GM21367 (cell line): ENCODE results near the gene MDP1.
A peak's percentile ranks its signal among the peaks of the same experiment; 100 is the strongest.
"Not testable (repeated sequence)": the region's sequence is repeated elsewhere in the genome, so short reads cannot be mapped to it uniquely, and the experiment has no call there.

Experiments used
- ATAC-seq: cut with Tn5 transposase; IDR thresholded peaks from one replicate; pipeline ENCODE4 v1.9.1; 2021; ENCODE audit not compliant: unreplicated experiment

Gene MDP1

DNA sequence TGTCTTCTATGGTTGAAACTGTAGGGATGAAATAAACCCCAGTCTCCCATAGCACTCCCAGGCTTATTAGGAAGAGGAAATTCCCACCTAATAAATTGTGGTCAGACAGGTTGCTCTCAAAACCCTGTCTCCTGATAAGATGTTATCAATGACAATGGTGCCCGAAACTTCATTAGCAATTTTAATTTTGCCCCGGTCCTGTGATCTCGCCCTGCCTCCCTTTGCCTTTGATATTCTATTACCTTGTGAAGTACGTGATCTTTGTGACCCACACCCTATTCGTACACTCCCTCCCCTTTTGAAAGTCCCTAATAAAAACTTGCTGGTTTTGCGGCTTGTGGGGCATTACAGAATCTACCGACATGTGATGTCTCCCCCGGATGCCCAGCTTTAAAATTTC is 13.3 kb downstream of the MDP1 start:
- not testable (repeated sequence) for ATAC-seq

DNA sequence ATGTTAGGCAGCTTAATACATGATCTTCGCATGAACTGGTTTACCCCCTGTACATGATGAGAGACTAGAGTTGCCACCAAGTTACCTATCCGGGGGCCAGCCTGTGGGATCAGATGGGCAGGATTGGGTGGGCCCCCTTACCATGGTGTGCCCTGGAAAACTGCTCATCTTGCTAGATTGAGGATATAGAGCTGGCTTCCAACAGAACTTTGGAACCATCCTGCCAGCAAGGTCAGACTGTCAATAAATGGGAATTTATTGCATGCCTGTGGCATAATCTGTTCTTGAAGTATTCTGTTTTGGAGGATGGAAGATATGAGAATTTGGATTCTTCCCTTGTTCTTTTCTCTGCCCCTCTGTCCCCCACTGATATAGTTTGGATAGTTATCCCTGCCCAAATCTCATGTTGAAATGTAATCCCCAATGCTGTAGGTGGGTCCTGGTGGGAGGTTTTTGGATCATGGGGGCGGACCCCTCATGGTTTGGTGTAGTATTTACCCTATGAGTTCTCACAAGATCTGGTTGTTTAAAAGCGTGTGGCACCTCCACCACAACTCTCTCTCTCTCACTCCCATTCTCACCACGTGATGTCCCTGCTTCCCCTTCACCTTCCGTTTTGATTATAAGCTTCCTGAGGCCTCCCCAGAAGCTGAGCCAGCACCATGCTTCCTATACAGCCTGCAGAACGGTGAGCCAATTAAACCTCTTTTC is 16.9 kb downstream of the MDP1 start:
- no peak for ATAC-seq

DNA sequence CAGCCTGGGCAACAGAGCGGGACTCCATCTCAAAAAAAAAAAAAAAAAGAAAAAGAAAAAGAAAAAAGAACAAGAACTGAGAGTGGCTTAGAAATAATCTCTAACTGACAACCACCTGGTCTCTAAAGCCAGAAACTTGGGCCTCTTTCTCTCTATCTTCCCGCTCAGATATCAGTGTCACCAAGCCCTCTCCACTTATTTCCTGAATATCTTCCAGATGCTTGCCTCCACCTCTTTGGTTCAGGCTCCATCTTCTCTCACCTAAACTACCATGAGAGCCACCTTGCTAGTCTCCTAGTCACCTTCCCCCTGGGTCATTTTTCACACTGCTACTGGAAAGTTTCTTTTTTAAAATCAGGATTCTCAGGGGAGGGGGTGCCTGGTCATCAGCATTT is 18.8 kb downstream of the MDP1 start:
- ATAC-seq: no peak

DNA sequence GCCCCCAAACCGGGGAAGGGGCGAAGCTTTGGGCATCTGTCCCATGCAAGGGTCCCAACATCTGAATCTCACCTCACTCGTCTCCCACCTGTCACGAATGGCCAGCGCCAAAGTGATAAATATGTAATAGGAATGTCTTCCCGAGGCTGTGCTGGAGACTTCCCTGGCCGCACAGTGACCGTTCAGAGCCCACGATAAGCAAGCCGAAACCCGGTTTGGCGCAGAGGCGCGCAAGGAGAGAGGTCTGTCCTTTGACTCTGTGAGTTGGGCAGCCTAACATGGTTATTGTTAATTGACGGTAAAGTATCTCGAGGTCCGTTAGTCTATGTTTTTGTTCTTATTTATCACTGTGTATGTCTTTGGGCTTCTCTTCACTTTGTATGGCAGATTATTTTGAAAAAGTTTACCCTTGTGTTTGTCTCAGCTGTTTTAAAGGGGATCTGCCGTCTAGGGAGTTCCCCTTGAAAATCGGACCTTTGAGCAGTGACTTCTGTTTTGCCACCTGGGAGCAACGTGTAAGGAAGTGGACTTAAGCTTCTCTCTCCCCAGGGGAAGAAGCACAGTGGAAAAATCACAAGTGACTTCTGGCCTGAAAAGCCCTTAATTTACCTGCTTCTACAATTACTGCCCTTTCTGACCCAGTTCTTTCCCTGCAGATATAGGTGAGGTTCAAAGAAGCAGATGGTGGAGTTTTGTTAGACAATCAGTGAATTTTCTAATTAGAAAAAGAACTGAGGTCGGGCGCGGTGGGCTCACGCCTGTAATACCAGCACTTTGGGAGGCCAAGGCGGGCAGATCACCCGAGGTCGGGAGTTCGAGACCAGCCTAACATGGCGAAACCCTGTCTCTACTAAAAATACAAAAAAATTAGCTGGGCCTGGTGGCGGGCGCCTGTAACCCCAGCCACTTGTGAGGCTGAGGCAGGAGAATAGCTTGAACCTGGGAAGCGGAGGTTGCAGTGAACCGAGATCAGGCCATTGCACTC is 19.5 kb downstream of the MDP1 start:
- ATAC-seq: no peak

DNA sequence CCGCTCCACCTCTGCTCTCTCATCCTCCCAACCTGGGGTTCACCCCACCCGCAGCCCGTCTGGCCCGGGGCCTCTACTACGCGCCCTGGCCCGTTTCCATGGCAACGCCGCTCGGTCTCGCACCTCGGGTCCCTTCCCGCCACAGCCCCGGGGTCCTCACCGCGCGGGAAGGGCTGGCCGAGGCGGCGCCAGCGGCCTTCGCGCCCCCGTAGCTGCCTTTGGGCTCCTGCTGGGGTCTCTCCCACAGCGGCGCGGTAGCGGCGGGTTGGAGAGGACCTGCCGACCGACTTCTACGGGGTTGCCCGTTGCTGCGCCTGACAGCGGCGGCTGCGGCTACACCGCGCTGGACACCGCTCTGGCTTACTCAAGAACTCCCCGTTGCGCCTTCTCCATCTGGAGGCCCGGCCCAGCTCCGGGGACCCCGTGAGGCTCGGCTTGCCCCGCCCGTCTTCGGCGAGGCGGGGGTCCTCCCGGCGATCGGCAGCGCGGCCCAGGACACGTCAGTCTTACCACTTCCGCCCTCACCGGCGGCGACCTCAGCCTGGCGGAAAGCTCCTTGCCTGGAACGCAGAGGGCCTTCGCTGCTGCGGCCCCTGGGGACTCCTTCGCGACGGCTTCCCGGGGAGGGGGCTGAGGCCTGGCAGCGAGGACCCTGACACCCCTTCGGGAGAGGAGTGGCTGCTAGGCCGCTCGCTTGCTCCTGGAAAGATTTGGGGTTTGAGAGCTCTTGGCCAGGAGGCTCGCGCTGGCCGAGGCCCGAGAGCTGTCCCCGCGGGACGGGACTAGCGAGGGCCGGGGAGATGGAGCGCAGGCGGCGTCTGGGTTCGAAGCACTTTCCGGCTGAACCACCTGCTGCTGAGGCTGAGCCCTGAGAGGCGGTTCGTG is 20.4 kb downstream of the MDP1 start, which contains the start of gene TM9SF1:
TM9SF1 (minus strand) TSS at position 256 of the 885 bp plus-strand sequence. CDS start 422 bp downstream, outside the sequence.
- ATAC-seq: peak; percentile 82

DNA sequence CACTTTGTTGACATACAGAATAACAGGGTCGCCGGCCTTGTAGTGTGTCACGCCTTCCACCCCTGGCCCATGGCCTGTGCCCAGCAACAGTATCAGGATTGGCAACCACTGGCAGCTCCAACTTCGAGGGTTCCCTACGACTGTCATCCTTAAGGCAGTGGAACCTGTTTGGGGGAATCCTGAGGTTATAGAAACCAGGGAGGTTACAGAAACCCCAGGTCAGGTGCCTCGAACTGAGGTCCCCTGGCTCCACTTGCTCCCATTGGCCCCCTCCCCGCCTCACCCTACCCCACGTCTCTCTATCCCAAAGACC is 21.0 kb downstream of the MDP1 start:
- no peak for ATAC-seq

DNA sequence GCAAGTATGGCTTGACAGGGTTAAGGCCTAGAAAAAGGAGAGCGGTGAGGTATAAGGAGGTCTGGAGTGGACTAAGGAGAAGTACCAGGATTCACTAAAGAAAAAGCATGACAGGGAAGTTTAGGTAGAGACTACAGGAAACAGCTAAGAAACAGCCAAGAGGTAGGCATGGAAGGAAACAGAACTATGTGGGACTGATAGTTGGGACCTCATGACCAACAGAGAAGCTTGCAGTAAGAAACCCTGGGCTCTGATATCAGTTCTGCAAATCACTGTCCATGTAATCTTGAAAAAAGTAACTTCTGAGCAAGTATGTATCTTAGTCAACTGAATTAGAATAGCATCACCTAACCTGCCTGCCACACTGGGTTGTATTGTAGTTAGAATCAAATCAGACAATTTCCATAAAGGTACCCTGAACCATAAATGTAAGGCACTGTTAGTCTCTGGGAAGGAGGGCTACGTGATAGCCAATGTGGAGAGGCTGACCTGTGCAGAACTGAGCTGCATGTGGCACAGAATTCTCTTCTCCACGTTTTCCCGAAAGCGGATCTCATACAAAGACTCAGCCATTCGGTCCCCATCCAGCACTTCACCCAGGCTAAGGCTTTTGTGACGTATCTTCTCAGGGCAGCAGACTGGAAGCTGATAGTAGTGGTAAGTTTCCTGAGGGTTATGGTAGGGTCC is 21.5 kb downstream of the MDP1 start:
- ATAC-seq: no peak

DNA sequence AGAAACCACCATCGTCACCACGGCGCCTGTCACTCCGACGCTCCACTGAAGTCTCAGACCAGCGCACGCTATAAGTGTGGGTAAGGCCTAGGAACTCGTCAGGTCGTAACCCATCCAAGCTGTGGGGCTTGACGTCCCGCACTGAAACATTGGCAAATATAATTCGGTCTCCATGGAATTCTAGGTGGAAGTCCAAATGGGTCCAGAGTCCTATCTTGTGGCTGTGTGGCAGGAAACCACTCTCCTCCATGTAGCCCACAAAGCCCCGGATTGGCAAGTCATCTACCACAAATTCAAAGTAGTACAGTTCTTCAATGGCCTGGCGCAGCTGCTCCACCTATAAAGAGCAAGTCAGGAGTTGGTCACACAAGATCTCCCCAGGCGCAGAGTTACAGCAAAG is 22.9 kb downstream of the MDP1 start:
- no peak for ATAC-seq

DNA sequence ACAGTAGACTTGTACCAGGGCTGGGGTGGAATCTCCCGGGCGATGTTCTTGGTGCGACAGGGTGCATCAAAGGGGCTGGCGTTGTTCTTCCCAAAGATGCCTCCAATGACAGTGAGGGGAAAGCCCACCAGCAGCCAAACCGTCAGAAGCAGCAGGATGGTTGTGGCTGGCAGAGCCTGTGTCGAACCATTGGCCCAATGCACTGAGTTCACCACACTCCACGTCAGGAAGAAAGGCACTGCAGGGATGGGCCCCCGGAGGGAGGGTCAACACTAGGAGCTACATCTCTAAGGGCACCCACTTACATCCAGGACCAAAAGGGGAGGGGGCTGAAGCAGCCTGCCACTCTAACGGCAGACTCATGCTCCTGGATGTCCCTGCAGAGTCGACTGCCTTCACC is 25.4 kb downstream of the MDP1 start:
- ATAC-seq: no peak

DNA sequence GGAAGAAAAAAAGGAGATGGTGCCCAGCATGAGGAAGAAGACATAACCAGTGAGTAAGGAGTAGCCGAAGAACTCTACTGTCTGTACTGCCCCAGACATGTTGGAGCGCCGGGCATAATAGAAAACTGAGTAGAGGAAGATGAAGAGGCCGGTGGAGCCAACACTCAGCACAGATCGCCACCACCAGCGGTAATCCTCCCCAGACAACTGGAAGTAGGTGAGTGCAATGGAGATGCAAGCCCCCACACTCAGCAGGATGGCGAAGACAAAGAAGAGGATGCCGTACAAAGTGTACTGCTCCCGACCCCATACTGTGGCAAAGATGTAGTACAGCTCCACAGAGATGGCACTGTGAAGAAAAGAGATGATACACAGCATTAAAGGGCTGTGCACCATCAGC is 26.4 kb downstream of the MDP1 start:
- ATAC-seq: no peak

DNA sequence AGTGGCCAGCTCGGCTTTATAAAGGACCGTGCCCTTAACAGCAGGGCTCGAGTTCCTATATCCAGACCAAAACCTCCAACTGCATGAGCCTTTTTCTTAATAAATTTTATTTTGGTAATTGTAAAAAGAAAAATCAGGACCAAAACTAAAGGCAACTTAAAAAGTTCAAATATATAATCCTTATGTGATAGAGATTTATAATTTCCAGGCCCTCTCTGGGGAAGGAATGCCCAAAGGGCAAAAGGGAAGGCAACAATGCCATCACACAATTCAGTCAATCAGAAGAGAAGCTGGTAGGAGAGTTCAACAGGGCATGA is 26.8 kb downstream of the MDP1 start:
- no peak for ATAC-seq

DNA sequence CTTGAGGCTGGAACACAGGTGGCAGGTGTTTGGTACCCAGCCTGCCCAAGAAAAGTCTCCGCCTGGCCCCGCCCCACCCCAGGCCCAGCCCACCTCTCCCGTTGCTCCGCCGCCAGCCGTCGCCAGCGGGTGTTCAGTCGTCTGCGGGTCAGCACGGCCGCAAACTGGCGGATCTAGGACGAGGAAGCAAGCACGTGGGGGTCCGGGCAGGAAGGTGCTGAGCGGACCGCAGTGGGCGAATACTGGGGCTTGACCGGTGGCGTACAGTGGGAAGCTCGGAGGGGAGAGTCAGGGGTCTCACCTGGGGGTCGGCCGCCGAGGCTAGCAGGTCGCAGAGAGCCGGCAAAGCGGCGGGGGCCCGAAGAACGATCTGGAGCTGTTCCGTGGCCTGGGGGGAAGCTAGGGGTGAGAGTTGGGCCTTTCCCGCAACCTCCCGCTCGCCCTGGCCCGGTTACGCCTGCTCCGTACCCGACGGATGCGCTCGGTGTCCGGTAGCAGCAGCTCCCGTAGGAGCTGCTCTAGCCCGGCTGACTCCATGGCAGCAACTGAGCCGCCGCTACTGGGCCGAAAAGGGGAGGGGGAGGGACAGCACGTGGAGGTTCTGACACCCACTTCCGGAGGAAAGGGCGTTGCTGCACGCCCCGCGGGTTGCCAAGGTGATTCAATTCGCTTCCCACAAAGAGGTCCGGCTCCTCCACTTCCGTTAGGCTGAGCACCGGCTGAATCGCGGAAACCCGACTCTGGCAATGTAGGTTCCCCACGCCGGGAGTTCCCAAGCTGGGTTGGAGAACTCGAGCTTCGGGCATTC is 27.4 kb downstream of the MDP1 start, which contains the start of gene IPO4:
IPO4 (minus strand) TSS at position 566 of the 808 bp plus-strand sequence; CDS start at position 537, 29 bp downstream.
- ATAC-seq: peak; percentile 84

DNA sequence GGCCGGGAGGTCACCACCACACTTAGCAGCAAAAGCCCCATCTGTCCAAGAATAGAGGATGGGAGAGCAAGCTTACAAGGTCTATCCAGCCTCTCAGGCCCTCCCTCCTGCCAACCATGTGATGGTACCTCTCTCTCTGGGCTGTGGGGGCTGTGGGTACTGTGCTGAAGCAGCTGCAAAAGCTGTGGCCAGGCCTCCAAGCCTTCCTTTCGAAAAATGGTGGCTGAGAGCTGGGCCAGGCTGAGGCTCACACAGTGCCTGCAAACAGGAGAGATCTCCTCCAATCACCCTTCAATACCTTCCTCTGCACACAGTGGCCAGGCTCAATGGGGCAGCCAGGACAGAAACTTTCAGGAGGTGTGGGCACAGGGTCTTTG is 28.3 kb downstream of the MDP1 start:
- no peak for ATAC-seq

DNA sequence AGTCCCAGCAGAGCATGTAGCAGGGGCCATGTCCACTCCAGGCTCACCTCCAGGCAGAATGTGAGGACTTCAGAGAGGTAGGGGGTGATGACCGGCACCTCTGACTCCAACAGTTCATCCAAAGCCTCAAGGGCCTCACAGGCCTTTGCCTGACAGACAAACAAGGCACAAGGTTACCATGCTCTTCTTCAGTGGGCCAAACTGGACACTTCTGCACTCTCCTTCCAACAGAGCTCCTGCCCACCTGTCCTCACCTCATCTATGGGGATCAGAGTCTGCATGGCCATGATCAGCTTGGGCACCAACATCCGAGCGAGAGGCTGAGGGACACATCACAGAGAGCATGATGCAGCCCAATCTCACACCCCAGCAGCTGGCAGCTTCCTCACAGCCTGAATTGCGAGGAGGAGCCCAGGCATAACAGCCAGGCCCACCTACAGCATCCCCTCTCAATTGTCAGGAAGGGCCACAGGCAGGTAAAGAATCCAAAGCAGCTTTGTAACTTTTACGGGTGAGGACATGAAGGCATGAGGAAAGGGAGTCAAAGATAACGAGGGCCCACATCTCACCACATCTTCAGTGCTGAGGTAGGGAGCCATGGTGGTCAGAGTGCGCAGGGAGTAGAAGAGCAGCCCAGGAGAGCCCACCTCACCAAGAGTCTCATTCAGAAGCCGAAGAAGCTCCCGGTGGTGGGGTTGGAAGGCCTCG is 28.9 kb downstream of the MDP1 start:
- ATAC-seq: no peak

DNA sequence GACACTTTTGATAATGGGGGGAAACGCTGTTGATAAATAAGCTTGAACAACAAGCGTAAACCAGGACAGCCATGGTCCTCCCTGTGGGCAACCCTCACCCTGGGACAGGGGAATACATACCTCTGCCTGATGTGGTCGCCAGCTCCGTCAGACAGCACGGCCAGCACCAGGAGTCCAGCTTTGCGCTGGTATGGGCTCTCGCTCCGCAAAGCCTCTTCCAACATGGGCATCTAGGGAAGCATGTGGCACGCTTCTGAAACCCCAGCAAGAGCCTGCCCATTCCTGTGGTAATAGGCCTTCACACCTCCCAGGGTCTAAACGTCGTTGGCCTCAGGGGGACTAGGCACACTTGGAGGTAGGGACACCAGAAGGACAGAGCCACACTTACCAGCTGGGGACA is 30.1 kb downstream of the MDP1 start:
- ATAC-seq: no peak

DNA sequence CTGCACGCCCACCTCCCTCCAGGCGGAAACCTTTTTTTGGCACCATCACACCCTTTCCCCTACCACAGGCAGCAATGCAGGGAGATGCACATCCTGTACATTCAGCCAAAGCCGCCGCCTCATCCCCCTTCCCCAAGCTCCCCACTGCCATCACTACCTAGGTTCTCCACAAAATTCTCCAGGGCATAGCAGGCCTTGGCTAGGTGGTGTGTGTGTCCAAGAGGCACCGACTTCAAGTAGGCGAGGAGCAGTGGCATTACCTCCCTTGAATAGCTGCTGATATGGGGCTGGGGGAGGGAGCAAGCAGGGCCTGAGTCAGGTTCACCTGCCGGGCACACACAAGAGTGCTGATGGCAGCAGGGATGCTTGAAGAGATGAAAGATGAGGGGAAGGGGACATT is 30.8 kb downstream of the MDP1 start:
- no peak for ATAC-seq

DNA sequence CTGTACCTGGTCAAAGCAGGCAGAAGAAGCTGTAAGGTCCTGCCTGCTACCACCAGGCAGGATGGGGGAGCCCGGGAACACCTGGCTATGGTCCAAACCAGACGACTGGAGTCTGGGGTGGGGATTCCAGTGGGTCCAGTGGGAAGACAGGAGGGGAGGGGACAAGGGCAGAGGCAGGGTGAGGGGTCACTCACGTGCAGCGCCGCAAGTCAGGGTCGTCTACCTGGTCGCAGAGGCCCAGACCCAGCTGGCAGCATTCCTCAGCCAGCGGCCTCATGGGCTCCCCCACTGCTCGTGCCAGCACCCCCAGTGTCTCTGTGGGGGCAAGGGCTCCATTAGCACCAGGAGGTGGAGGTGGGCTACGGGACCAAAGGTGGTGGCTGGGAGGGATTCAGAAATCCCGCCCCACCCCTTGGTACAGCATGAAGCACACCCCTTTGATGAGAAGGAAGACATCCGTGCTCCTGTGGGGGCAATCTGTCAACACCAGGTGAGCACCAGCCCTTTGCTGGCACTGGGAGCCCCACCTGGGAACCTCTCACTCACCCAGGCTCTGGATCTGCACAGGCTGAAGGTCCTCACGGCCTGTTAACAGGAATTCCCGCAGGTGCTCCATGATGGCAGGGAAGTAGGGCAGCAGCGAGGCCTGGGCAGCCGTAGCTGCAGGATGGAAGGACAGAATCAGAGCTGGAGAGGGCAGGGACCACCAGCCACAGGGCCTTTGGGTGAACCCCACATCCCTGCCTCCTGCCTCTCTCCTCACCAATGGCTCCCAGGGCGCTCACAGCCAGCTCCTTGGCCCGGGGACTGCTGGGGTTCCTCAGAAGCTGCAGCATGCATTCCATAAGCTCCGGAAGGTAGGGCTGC is 31.5 kb downstream of the MDP1 start:
- no peak for ATAC-seq

DNA sequence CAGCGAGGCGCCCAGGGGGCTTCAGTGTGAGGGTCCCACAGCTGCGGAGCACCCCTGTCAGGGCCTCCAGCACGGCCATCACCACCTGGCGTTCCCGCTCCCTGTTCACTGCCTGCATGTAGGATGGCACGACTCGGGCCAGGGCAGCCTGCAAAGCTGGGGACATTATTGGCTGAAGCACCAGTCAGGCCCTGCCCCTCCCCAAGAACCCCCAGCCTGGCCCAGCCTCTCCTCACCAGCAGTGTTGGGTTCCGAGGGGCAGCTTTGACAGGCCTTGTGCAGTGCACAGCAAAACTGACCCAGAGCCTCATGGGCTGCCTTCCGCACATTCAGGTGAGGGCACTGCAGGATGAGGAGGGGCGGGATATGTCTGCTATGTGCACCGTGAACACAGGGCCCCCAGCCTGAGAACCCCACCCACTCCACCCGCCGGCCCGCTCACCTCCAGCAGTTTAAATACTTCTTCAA is 32.8 kb downstream of the MDP1 start:
- ATAC-seq: no peak
